Measurements from ENCODE around the gene DEK.

DEK gene

GRCh38 chr6:18276610-18277236 lies 12.4 kb upstream of the DEK start (continued):
- TF ChIP-seq TSHZ2 (CRISPR knock-in tag; IDR thresholded peaks at IDR 0.05) (no peak), BACH2 (CRISPR knock-in tag; IDR thresholded peaks at IDR 0.05; ENCODE audit: borderline replicate concordance) (no peak), ZC3H10 (CRISPR knock-in tag; IDR thresholded peaks at IDR 0.05) (no peak), ZNF8 (CRISPR knock-in tag; IDR thresholded peaks at IDR 0.05) (no peak), TCF4 (CRISPR knock-in tag; IDR thresholded peaks at IDR 0.05; ENCODE audit: borderline replicate concordance) (no peak)

- TF ChIP-seq ARNTL (CRISPR knock-in tag; IDR thresholded peaks at IDR 0.05; ENCODE audit: borderline replicate concordance, low read depth) (no peak), POU6F1 (CRISPR knock-in tag; IDR thresholded peaks at IDR 0.05; ENCODE audit: borderline replicate concordance, low read depth) (no peak), ZNF8 (CRISPR knock-in tag; IDR thresholded peaks at IDR 0.05) (no peak), CREB5 (CRISPR knock-in tag; IDR thresholded peaks at IDR 0.05; ENCODE audit: low read depth) (no peak), TCF4 (CRISPR knock-in tag; IDR thresholded peaks at IDR 0.05; ENCODE audit: borderline replicate concordance) (no peak), RARB (CRISPR knock-in tag; IDR thresholded peaks at IDR 0.05) (no peak), ESRRG (CRISPR knock-in tag; IDR thresholded peaks at IDR 0.05) (no peak), TOX (CRISPR knock-in tag; IDR thresholded peaks at IDR 0.05; ENCODE audit: borderline replicate concordance) (no peak), ZFP30 (CRISPR knock-in tag; IDR thresholded peaks at IDR 0.05) (no peak), PATZ1 (CRISPR knock-in tag; IDR thresholded peaks at IDR 0.05; ENCODE audit: borderline replicate concordance) (no peak), ZNF70 (CRISPR knock-in tag; IDR thresholded peaks at IDR 0.05) (no peak), PPARA (CRISPR knock-in tag; IDR thresholded peaks at IDR 0.05; ENCODE audit: borderline replicate concordance) (no peak), OSR1 (CRISPR knock-in tag; IDR thresholded peaks at IDR 0.05) (no peak), ISL1 (CRISPR knock-in tag; IDR thresholded peaks at IDR 0.05) (no peak), TSHZ2 (CRISPR knock-in tag; IDR thresholded peaks at IDR 0.05) (no peak), BACH2 (CRISPR knock-in tag; IDR thresholded peaks at IDR 0.05; ENCODE audit: borderline replicate concordance) (no peak), GLIS3 (CRISPR knock-in tag; IDR thresholded peaks at IDR 0.05) (no peak), ZNF565 (CRISPR knock-in tag; conservative IDR thresholded peaks at IDR 0.05; ENCODE audit: low read depth) (no peak), CSRNP3 (CRISPR knock-in tag; IDR thresholded peaks at IDR 0.05) (no peak), CSDC2 (CRISPR knock-in tag; IDR thresholded peaks at IDR 0.05) (no peak)
- ATAC-seq = no peak
Measured at GRCh38 chr6:18270216-18270615, 5.9 kb upstream of the DEK start.

All from SK-N-SH treated with all-trans-retinoic acid at 6 μM for 48 hours (cell line).